GM13977 (cell line): ENCODE measurements around the gene SYTL1.

ENCODE experiments used
- DNase-seq: peaks from one replicate; pipeline ENCODE4 v3.0.0; 2012; ENCODE audit warnings: low spot score
- CTCF ChIP-seq: IDR thresholded peaks from 2 replicates; pipeline ENCODE4 v1.5.1; 2012; ENCODE audit warnings: mild to moderate bottlenecking, control low read depth; ENCODE audit not compliant: insufficient read depth; ENCODE audit errors: extremely low read depth, missing control alignments
- in situ Hi-C: fragments of 300-500 bp; cut with MboI; formaldehyde crosslinking; loops from one replicate; pipeline ENCODE4 v1.12.0; 2022; ENCODE audit warnings: low sequenced_read_pairs, low pct_unique_long_range_greater_than_20kb, mixed read lengths, inconsistent platforms; ENCODE audit not compliant: unreplicated experiment

SYTL1 gene

DNA sequence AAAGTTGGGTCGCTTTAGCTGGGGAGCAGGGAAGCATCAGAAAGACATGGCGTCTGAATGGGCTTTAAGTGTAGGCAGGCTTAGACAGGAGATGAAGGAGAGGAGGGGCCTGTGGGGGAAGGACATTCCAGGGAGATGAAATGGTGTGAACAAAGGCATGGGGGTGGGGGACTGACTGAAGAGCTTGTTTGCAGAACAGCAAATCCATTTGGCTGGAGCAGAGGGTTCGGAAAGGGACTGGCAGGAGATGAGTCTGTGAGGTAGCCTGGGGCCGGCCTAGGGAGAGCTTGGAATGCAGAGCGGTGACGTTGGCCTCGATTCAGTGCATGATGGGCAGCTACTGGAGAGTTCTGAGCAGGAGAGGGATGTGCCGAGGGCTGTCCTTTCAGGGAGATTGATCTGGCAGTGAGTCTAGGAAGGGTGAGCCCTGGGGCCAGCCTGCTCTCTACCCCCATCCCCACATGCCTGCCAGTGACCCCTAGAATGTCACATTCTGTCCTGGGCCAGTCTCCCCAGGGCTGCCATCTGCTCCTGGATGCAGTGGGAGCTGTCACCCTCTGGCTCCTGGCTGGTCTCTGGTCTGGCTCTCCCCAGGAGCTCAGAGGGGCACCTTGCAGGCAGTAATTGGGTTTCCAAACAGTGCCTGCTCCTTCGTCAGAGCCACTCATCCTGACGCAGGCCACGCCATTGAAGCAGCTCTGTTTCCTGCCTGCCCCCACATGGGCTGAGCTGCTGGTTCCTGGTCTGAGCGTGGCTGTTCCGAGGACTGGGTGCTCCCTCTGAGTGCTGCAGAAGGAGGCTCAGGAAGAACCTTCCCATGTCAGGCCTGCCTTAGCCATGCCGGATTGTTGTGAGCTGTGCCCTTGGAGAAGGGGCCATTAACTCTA lies 42.2 kb upstream of the SYTL1 start:
- no peak for TF ChIP-seq CTCF
- in situ Hi-C loops, result loop anchor here (5.0 kb wide), 1 partner anchor 93 kb away; the partner anchor contains the start of gene GPR3
- no peak for DNase-seq

DNA sequence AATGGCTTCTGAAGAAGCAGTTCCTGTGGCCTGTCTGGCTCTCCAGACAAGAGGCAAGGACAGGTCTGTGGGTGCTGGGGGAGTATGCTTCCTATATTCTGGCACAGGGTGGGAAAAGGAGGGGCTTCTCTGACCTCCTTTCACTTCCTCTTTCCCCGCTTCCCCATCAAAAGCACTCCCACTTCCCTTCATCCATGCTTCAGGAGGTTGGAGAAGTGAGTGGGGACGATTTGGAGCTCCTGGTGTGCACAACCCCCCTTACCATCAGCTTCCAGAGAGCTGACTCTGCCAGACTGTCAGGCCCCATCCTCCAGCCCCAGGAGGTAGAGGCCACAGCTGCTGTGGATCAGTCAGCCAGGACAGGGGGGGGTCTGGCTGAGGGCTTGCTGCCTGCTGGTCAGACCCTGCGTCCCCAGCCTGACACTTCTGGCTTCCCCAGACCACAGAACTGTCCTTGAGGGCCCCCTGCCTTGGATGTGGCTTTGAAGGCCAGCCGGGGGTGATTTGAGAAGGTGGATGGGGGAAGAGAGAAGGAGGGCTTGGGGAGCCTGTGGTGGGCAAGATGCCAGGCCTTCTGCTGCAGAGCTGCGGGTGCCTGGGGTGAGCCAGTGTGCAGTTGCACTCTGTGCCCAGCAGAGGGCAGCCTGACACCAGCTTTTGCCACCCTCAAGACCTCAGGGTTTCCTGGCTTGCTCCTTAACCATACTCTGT lies 41.3 kb upstream of the SYTL1 start:
- peak; percentile 98 for TF ChIP-seq CTCF
- in situ Hi-C loops, result loop anchor here (5.0 kb wide), 1 partner anchor 92 kb away; the partner anchor contains the start of gene GPR3
- DNase-seq, result peak; percentile 90

DNA sequence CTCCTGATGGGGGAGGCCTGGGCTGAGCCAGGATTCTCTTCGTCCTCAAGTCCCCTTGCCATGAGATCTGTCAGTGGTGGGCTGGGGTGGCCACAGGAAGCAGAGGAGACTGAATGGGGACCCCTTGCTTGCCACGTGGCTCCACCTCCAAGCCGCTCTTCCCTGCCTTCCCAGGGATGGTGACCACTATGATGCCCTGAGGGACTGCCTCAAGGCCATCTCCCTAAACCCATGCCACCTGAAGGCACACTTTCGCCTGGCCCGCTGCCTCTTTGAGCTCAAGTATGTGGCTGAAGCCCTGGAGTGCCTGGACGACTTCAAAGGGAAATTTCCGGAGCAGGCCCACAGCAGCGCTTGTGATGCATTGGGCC lies 40.8 kb upstream of the SYTL1 start:
- TF ChIP-seq CTCF, result no peak
- no peak for DNase-seq
- in situ Hi-C loops, result loop anchor here (5.0 kb wide), 1 partner anchor 91 kb away; the partner anchor contains the start of gene GPR3

GRCh38 chr1:27301582-27302199 lies 40.1 kb upstream of the SYTL1 start:
- in situ Hi-C loops, result loop anchor here (5.0 kb wide), 1 partner anchor 91 kb away; the partner anchor contains the start of gene GPR3
- DNase-seq, result no peak
- TF ChIP-seq CTCF, result no peak

GRCh38 chr1:27302612-27303011 lies 39.2 kb upstream of the SYTL1 start:
- DNase-seq, result no peak
- in situ Hi-C loops, result loop anchor here (5.0 kb wide), 1 partner anchor 90 kb away; the partner anchor contains the start of gene GPR3
- no peak for TF ChIP-seq CTCF

GRCh38 chr1:27303509-27303908 lies 38.3 kb upstream of the SYTL1 start:
- DNase-seq, result no peak
- in situ Hi-C loops, result loop anchor here (5.0 kb wide), 1 partner anchor 89 kb away; the partner anchor contains the start of gene GPR3
- no peak for TF ChIP-seq CTCF
